AG09319 (cell line): ENCODE results near the gene VSX1.

Experiments
- DNase-seq: peaks from one replicate; pipeline ENCODE4 v3.0.0-alpha.2; 2010; ENCODE audit warnings: low read depth; ENCODE audit errors: extremely low read depth
- TF ChIP-seq, protein P1 (sequence below): IDR thresholded peaks from 2 replicates; pipeline ENCODE4 v1.5.1; 2011; ENCODE audit warnings: low read depth, mild to moderate bottlenecking, inconsistent platforms, low read length, moderate library complexity

The VSX1 gene

DNA sequence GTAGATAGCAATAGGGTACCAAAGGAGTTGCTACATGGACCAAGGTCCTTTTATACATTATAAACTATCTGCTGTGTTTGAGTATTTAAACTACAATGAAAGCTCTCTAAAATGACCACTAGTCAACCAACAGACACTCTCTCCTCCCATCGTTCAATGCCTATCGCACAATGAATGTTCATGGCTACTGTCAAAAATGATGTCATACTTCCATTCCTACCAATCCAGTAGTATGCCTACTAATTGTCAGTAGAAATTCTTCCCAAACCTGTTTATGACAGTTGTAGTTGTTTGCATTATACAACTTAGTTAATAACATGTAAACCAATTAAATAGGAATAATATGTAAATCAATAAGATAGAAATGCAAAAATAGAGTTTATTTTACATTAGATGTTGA is 39.0 kb upstream of the VSX1 start:
- TF ChIP-seq, protein P1, sequence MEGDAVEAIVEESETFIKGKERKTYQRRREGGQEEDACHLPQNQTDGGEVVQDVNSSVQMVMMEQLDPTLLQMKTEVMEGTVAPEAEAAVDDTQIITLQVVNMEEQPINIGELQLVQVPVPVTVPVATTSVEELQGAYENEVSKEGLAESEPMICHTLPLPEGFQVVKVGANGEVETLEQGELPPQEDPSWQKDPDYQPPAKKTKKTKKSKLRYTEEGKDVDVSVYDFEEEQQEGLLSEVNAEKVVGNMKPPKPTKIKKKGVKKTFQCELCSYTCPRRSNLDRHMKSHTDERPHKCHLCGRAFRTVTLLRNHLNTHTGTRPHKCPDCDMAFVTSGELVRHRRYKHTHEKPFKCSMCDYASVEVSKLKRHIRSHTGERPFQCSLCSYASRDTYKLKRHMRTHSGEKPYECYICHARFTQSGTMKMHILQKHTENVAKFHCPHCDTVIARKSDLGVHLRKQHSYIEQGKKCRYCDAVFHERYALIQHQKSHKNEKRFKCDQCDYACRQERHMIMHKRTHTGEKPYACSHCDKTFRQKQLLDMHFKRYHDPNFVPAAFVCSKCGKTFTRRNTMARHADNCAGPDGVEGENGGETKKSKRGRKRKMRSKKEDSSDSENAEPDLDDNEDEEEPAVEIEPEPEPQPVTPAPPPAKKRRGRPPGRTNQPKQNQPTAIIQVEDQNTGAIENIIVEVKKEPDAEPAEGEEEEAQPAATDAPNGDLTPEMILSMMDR: no peak
- DNase-seq: no peak

DNA sequence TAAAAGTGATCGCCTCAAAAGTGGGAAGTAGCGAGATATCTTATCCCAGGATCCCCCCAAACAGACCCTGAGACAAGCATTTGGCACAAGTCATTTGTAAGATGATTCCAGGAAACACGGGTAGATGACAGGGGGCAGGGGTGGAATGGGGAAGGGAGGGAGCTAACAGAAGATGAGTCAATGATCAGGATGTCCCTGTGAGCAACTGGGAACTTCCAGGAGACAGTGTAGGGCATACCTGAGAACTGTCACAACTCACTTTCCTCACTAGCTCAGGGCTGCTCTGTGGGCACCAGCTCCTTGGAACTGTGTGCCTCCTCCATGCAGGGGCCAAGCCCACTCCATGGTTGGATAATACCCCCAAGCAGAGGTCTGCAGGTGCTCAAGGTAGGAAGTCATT is 38.5 kb upstream of the VSX1 start:
- DNase-seq: no peak
- TF ChIP-seq, protein P1: no peak

DNA sequence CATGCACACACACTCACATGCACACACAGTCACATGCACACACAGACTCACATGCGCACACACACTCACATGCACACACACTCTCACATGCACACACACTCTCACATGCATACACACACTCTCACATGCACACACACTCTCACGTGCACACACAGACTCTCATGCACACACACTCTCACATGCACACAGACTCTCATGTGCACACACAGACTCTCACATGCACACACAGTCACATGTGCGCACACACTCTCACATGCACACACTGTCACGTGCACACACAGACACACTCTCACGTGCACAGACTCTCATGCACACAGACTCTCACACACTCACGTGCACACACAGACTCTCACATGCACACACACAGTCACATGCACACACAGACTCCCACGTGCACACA is 36.6 kb upstream of the VSX1 start:
- TF ChIP-seq, protein P1: no peak
- no peak for DNase-seq

DNA sequence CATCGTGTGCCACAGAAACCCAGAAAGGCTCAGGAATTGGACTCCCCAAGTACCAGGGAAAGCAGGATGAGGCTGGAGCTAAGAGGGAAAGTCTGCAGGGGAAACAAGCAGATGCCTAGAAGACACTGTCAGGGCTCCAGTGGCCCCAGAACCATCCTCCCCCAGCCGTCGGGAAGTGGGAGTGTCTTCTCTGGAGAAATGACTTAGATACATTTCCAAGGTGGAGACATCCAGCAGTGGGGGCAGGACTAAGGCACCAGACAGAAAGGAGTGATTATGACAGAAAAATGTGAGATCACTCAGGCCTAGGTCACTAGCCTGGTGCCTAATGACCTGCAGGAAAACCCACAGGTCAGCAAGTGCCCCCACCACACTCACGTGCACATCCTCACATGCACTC is 36.0 kb upstream of the VSX1 start:
- DNase-seq: no peak
- TF ChIP-seq, protein P1: no peak

DNA sequence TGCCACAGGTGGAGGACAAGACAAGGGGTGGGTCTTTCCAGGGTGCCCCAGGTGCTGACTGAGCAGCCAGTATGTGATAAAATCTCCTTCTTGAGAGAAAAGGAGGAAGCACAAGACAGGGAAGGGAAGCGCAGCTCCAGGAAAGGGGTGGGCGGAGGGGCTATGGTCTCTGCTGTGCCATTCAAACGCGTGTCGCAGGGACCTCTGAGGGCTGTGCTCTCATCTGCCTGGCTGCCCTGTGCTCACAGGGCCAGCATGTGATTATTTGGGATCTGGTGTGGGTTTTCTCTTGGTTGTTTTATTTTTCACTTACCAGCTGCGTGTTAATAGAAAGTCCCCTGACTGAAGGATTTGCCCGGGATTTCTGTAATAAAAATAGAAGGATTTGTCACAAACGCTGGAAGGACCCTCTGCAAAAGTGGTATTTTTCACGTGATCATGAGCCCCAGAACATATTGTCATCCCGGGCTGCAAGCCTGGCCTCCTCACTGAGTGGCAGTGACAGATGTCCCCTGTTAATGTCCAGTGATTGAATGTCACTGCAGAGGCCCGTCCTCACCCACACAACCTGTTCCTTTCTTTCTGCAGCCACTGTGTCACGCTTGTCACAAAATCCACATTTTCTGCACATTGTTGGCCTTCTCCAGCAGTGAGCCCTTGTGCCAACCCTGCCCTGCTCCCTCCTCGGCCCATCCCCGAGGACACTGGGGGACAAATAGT is 35.0 kb upstream of the VSX1 start:
- no peak for DNase-seq
- TF ChIP-seq, protein P1: no peak

DNA sequence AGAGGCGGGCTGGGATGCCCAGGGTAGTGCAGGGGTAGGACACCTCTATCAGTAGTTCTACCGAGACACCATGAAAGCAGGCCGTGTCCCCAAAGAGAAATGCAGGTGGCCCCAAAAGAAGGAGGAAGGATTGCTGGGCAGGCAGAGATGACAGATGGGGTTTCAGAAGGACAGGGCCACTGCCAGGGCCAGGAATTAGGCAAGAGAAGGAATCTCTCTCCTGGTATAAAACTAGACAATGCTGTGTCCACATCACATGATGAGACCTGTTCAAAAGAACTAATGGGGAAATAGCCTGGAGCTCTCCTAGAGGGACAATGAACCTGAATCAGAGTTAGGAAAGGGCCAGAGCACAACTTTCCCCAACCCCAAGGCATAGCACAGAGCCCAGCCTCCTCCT is 21.6 kb upstream of the VSX1 start:
- TF ChIP-seq, protein P1: no peak
- no peak for DNase-seq

DNA sequence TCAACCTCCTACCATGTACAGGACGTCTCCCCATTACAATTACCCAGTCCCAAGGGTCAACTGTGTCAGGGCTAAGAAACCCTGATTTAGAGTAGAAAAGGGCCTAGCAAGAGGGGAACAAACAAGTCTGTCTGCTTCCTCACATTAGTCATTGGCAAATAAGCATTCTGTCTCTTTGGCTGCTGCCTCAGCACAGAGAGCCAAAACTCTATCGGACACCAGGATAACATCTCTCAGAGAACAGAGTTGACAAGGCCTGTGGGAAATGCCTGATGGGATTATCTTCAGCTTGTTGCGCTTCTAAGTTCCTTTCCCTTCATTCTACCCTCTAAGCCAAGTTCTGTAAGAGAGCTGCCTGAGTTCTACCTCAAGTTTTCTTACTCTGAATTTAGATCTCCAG is 19.0 kb upstream of the VSX1 start:
- DNase-seq: no peak
- TF ChIP-seq, protein P1: no peak
